ENCODE data around the gene VPS8. TPM values are rescaled to one million over a fixed set of nuclear protein-coding genes. Genes with fewer than 3 reads are reported as not detected.

Gene VPS8
- total and polyA plus RNA-seq, 11 donors, result 15.7 to 122 (median 74.3) TPM

GRCh38 chr3:184811663-184811998, 335 bp upstream of the VPS8 start:
- H3K27me3 ChIP-seq, result no peaks in the 10 kb centered on the region
- peak overlapping the region; percentile 64 to 96 (median 80) for H3K4me3 ChIP-seq
- no peaks in the 10 kb centered on the region for H3K9me3 ChIP-seq
- 0 to 1% (median 1%) methylated on average over 3 of the region's 3 CpGs for WGBS, 4 donors
- no peak for DNase-seq
- no peak for TF ChIP-seq CTCF (IDR thresholded peaks at IDR 0.05)
- intact Hi-C loops (cut with DNase I), result no loop called here
- H3K36me3 ChIP-seq, result peaks cover 0 to 9% (median 0%) of the 10 kb centered on the region in 9 donors
- H3K4me1 ChIP-seq, result peaks cover 0 to 48% (median 30%) of the 10 kb centered on the region in 12 donors
- peak overlapping the region in 8 of 12 donors; percentile 12 to 91 (median 81) for H3K27ac ChIP-seq
- ATAC-seq, result no peak

DNA sequence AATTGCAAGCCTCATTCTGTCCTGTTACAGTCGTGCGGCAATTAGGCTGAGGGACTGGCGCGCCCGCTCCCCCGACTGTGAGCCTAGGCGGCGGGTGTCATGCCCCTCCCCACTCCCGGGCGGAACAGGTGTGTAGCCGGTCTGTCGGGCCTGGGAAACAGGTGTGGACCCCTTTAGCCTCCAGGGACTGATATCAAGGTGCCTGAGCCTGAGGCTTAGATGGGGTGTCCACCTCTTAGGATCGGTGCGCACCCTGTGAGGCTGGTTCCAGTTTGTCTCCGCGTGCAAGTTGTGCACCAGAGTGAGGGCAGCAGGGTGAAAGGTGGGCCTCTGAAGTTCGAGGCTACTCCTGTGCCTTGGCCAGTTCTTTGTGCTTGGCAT, 686 bp downstream of the VPS8 start:
- intact Hi-C loops (cut with DNase I), result no loop called here
- ATAC-seq, result peak; percentile 7 to 23 (median 10)
- H3K27me3 ChIP-seq, result no peaks in the 10 kb centered on the region
- peaks cover 0 to 54% (median 35%) of the 10 kb centered on the region in 12 donors for H3K4me1 ChIP-seq
- peak overlapping the region in 11 of 12 donors; percentile 71 to 91 (median 78) for H3K27ac ChIP-seq
- H3K9me3 ChIP-seq, result no peaks in the 10 kb centered on the region
- H3K36me3 ChIP-seq, result peaks cover 0 to 13% (median 0%) of the 10 kb centered on the region in 9 donors
- TF ChIP-seq CTCF (IDR thresholded peaks at IDR 0.05) (no peak), POLR2A (IDR thresholded peaks at IDR 0.05) (no peak)
- peak overlapping the region; percentile 64 to 96 (median 80) for H3K4me3 ChIP-seq
- peak in 1 of 5 donors; percentile 30 for DNase-seq
- WGBS, 4 donors, result 5 to 10% (median 7%) methylated on average over 11 to 17 of the region's 17 CpGs

- Histone ChIP-seq H3K27ac (peak overlapping the region in 1 of 12 donors; percentile 87), H3K4me3 (peak overlapping the region in 8 of 12 donors; percentile 74 to 96 (median 82)), H3K36me3 (peaks cover 0 to 13% (median 0%) of the 10 kb centered on the region in 9 donors), H3K4me1 (peaks cover 0 to 58% (median 38%) of the 10 kb centered on the region in 12 donors), H3K27me3 (no peaks in the 10 kb centered on the region), H3K9me3 (no peaks in the 10 kb centered on the region)
- TF ChIP-seq CTCF (IDR thresholded peaks at IDR 0.05), result no peak
- no peak for TF ChIP-seq POLR2A (IDR thresholded peaks at IDR 0.05)
- WGBS, 4 donors, result 86 to 90% (median 89%) methylated on average over 3 of the region's 3 CpGs
- intact Hi-C loops (cut with DNase I), result no loop called here
- DNase-seq, result no peak
- no peak for ATAC-seq
These were observed 1.4 kb downstream of the VPS8 start for GRCh38 chr3:184813357-184813756.

DNA sequence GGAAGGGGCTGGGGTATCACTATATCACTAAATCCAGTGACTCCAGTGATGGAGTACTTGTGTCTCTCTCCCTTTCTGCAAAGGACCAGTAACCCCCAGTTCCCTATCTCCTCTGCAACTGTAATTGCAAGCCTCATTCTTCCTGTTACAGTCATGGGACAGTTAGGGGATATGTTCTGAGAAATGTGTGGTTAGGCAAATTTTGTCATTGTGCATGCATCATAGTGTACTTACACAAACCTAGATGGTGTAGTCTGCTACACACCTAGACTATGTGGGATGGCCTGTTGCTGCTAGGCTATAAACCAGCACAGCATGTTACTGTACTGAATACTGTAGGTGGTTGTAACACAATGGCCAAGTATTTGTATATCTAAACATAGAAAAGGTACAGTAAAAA, 2.2 kb downstream of the VPS8 start:
- no peak for DNase-seq
- Histone ChIP-seq H3K27me3 (no peaks in the 10 kb centered on the region), H3K27ac (peak overlapping the region in 2 of 12 donors; percentile 25 to 75), H3K4me3 (no peak overlapping the region), H3K4me1 (peaks cover 0 to 58% (median 41%) of the 10 kb centered on the region in 12 donors), H3K36me3 (peaks cover 0 to 13% (median 0%) of the 10 kb centered on the region in 9 donors), H3K9me3 (no peaks in the 10 kb centered on the region)
- intact Hi-C loops (cut with DNase I), result no loop called here
- TF ChIP-seq POLR2A (IDR thresholded peaks at IDR 0.05), result no peak
- TF ChIP-seq CTCF (IDR thresholded peaks at IDR 0.05), result no peak
- no peak for ATAC-seq

Measured in heart left ventricle (tissue), 16 donors.